HEK293 (cell line): ENCODE measurements around the gene RIOK1.

Source experiments
- CTCF ChIA-PET: fragments of 350-600 bp; formaldehyde crosslinking; extraction: SDS; loops from one replicate; lab custom pipeline; 2021; ENCODE audit warnings: antibody characterized with exemption; lab: Yijun Ruan, JAX
- POLR2A ChIA-PET: fragments of 300-600 bp; formaldehyde crosslinking; extraction: SDS; loops from one replicate; lab custom pipeline; 2020; ENCODE audit warnings: antibody characterized with exemption, inconsistent platforms; lab: Yijun Ruan, JAX
- H3K27ac ChIP-seq: fragments of 200-500 bp; sonication (Bioruptor generic); 2 replicates; pipeline ENCODE4 v1.5.1; 2014; ENCODE audit warnings: low read depth, low read length, control low read depth, inconsistent platforms; ENCODE audit errors: extremely low read depth
- H3K36me3 ChIP-seq, 2 experiments: fragments of 200-500 bp in 1 of 2; sonication (Bioruptor generic) in 1 of 2; 1 replicate in 1 of 2; 2 replicates in 1 of 2; pipeline ENCODE4 v1.5.1; 2014 to 2017; ENCODE audit warnings: inconsistent platforms in 2 of 2, low read length in 2 of 2; ENCODE audit not compliant: control insufficient read depth in 2 of 2, insufficient read depth in 1 of 2
- H3K4me1 ChIP-seq: fragments of 200-500 bp; sonication (Bioruptor generic); 2 replicates; pipeline ENCODE4 v1.5.1; 2014; ENCODE audit warnings: mild to moderate bottlenecking, low read length, inconsistent platforms; ENCODE audit not compliant: control insufficient read depth, insufficient read depth
- H3K4me3 ChIP-seq: 2 replicates; pipeline ENCODE4 v1.5.1; 2011; ENCODE audit warnings: low read depth, mild to moderate bottlenecking, control low read depth, low read length, moderate library complexity
- H3K9me3 ChIP-seq: fragments of 200-500 bp; sonication (Bioruptor generic); 2 replicates; pipeline ENCODE4 v1.5.1; 2014; ENCODE audit warnings: low read depth, low read length, inconsistent platforms; ENCODE audit not compliant: control insufficient read depth, insufficient read depth
- HOXC10 ChIP-seq: sonication (generic); formaldehyde crosslinking; IDR thresholded peaks from 2 replicates; pipeline ENCODE4 v1.8.1; 2023; ENCODE audit warnings: mild to moderate bottlenecking, missing genetic modification reagents
- HOXD13 ChIP-seq: sonication (generic); formaldehyde crosslinking; IDR thresholded peaks from 2 replicates; pipeline ENCODE4 v1.8.0; 2022; ENCODE audit warnings: missing genetic modification reagents, borderline replicate concordance
- KLF10 ChIP-seq: fragments of 450-650 bp; IDR thresholded peaks from 2 replicates; pipeline ENCODE4 v1.5.1; 2018; ENCODE audit warnings: missing biosample characterization, mild to moderate bottlenecking, missing genetic modification characterization
- MZF1 ChIP-seq: fragments of 450-650 bp; formaldehyde crosslinking; IDR thresholded peaks from 2 replicates; pipeline ENCODE4 v1.5.1; 2017; ENCODE audit warnings: missing biosample characterization, missing genetic modification characterization, borderline replicate concordance
- PRDM1 ChIP-seq: fragments of 450-650 bp; formaldehyde crosslinking; IDR thresholded peaks from 2 replicates; pipeline ENCODE4; 2016; ENCODE audit warnings: missing biosample characterization, missing genetic modification characterization
- YY1 ChIP-seq: fragments of 450-650 bp; formaldehyde crosslinking; IDR thresholded peaks from 2 replicates; pipeline ENCODE4 v1.5.1; 2018; ENCODE audit warnings: missing biosample characterization, missing genetic modification characterization
- ZFHX2 ChIP-seq: fragments of 450-650 bp; formaldehyde crosslinking; conservative IDR thresholded peaks from 2 replicates; pipeline ENCODE4 v1.5.1; 2016; ENCODE audit warnings: missing biosample characterization, missing genetic modification characterization
- ZNF132 ChIP-seq: fragments of 450-650 bp; formaldehyde crosslinking; IDR thresholded peaks from 2 replicates; pipeline ENCODE4 v1.5.1; 2017; ENCODE audit warnings: missing biosample characterization, missing genetic modification characterization, borderline replicate concordance
- ZNF274 ChIP-seq, 2 experiments: fragments of 200-500 bp in 1 of 2; fragments of 450-650 bp in 1 of 2; sonication (Bioruptor generic) in 1 of 2; formaldehyde crosslinking in 1 of 2; IDR thresholded peaks; 2 replicates each; pipeline versions ENCODE4 v1.5.1 to v1.6.1; 2014 to 2016; ENCODE audit warnings: borderline replicate concordance in 1 of 2, inconsistent platforms in 1 of 2, low read length in 1 of 2, missing biosample characterization in 1 of 2, missing genetic modification characterization in 1 of 2
- ZNF423 ChIP-seq: fragments of 450-650 bp; formaldehyde crosslinking; IDR thresholded peaks from 2 replicates; pipeline ENCODE4 v1.5.1; 2016; ENCODE audit warnings: missing biosample characterization, missing genetic modification characterization
- ZNF621 ChIP-seq: fragments of 450-650 bp; formaldehyde crosslinking; IDR thresholded peaks from 2 replicates; pipeline ENCODE4 v1.5.1; 2017; ENCODE audit warnings: missing biosample characterization, missing genetic modification characterization
- ZNF670 ChIP-seq: fragments of 450-650 bp; formaldehyde crosslinking; IDR thresholded peaks from 2 replicates; pipeline ENCODE4 v1.5.1; 2016; ENCODE audit warnings: missing biosample characterization, missing genetic modification characterization, low read depth
- ZNF837 ChIP-seq: fragments of 450-650 bp; formaldehyde crosslinking; IDR thresholded peaks from 2 replicates; pipeline ENCODE4 v1.5.1; 2016; ENCODE audit warnings: missing biosample characterization, missing genetic modification characterization
- TF ChIP-seq, protein P1 (sequence below): fragments of 450-650 bp; formaldehyde crosslinking; IDR thresholded peaks from 2 replicates; pipeline ENCODE4 v1.5.1; 2016; ENCODE audit warnings: missing biosample characterization, missing genetic modification characterization, borderline replicate concordance
- TF ChIP-seq, protein P2 (sequence below): fragments of 450-650 bp; formaldehyde crosslinking; IDR thresholded peaks from 2 replicates; pipeline ENCODE4 v1.5.1; 2016; ENCODE audit warnings: missing biosample characterization, missing genetic modification characterization, borderline replicate concordance

Gene RIOK1

DNA sequence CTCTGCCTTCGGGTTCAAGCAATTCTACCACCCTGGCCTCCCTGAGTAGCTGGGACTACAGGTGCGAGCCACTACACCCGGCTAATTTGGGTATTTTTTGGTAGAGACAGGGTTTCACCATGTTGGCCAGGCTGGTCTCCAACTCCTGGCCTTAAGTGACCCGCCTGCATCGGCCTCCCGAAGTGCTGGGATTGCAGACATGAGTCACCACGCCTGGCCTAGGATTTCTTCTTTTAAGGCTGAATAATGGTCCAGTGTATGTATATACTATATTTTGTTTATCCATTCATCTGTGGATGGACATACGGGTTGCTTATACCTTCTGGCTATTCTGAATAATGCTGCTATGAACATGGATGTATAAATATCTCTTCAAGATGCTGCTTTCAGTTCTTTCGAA lies 17.1 kb downstream of the RIOK1 start (continued):
- TF ChIP-seq, protein P1, sequence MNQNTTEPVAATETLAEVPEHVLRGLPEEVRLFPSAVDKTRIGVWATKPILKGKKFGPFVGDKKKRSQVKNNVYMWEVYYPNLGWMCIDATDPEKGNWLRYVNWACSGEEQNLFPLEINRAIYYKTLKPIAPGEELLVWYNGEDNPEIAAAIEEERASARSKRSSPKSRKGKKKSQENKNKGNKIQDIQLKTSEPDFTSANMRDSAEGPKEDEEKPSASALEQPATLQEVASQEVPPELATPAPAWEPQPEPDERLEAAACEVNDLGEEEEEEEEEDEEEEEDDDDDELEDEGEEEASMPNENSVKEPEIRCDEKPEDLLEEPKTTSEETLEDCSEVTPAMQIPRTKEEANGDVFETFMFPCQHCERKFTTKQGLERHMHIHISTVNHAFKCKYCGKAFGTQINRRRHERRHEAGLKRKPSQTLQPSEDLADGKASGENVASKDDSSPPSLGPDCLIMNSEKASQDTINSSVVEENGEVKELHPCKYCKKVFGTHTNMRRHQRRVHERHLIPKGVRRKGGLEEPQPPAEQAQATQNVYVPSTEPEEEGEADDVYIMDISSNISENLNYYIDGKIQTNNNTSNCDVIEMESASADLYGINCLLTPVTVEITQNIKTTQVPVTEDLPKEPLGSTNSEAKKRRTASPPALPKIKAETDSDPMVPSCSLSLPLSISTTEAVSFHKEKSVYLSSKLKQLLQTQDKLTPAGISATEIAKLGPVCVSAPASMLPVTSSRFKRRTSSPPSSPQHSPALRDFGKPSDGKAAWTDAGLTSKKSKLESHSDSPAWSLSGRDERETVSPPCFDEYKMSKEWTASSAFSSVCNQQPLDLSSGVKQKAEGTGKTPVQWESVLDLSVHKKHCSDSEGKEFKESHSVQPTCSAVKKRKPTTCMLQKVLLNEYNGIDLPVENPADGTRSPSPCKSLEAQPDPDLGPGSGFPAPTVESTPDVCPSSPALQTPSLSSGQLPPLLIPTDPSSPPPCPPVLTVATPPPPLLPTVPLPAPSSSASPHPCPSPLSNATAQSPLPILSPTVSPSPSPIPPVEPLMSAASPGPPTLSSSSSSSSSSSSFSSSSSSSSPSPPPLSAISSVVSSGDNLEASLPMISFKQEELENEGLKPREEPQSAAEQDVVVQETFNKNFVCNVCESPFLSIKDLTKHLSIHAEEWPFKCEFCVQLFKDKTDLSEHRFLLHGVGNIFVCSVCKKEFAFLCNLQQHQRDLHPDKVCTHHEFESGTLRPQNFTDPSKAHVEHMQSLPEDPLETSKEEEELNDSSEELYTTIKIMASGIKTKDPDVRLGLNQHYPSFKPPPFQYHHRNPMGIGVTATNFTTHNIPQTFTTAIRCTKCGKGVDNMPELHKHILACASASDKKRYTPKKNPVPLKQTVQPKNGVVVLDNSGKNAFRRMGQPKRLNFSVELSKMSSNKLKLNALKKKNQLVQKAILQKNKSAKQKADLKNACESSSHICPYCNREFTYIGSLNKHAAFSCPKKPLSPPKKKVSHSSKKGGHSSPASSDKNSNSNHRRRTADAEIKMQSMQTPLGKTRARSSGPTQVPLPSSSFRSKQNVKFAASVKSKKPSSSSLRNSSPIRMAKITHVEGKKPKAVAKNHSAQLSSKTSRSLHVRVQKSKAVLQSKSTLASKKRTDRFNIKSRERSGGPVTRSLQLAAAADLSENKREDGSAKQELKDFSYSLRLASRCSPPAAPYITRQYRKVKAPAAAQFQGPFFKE (tag by site-specific recombination), result no peak
- no peak for TF ChIP-seq HOXD13 (CRISPR knock-in tag)

DNA sequence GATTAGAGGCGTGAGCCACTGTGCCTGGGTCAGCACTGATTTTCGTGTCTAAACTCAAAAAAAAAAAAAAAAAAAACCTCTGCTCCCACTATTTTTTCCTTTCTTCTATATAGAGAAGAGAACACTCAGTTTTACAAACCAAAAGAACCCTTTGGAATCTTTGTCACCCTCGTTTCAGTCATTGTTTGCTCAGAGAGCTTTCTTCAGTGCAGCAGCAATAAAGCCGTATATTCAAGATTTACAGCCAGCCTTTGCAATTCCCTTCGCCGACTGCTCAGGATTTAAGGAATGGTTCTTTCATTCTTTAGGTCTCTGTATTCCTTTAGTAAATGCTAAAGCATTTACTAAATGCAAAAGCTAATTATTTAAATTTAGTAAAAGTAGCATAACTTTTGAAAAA lies 20.1 kb downstream of the RIOK1 start:
- no peak for TF ChIP-seq ZNF423 (tag by site-specific recombination)
- no peak for TF ChIP-seq ZNF670 (tag by site-specific recombination)
- no peak for TF ChIP-seq ZNF837 (tag by site-specific recombination)
- TF ChIP-seq YY1, result no peak
- TF ChIP-seq ZNF274 (IDR thresholded peaks at IDR 0.05; ENCODE audit: low read length), result no peak
- TF ChIP-seq ZNF274 (tag by site-specific recombination; IDR thresholded peaks at IDR 0.05; ENCODE audit: borderline replicate concordance), result no peak
- TF ChIP-seq MZF1 (tag by site-specific recombination), result no peak
- no peak for TF ChIP-seq ZFHX2 (tag by site-specific recombination)
- TF ChIP-seq ZNF132 (tag by site-specific recombination), result no peak
- TF ChIP-seq, protein P2, sequence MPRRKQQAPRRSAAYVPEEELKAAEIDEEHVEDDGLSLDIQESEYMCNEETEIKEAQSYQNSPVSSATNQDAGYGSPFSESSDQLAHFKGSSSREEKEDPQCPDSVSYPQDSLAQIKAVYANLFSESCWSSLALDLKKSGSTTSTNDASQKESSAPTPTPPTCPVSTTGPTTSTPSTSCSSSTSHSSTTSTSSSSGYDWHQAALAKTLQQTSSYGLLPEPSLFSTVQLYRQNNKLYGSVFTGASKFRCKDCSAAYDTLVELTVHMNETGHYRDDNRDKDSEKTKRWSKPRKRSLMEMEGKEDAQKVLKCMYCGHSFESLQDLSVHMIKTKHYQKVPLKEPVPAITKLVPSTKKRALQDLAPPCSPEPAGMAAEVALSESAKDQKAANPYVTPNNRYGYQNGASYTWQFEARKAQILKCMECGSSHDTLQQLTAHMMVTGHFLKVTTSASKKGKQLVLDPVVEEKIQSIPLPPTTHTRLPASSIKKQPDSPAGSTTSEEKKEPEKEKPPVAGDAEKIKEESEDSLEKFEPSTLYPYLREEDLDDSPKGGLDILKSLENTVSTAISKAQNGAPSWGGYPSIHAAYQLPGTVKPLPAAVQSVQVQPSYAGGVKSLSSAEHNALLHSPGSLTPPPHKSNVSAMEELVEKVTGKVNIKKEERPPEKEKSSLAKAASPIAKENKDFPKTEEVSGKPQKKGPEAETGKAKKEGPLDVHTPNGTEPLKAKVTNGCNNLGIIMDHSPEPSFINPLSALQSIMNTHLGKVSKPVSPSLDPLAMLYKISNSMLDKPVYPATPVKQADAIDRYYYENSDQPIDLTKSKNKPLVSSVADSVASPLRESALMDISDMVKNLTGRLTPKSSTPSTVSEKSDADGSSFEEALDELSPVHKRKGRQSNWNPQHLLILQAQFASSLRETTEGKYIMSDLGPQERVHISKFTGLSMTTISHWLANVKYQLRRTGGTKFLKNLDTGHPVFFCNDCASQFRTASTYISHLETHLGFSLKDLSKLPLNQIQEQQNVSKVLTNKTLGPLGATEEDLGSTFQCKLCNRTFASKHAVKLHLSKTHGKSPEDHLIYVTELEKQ (tag by site-specific recombination), result no peak
- TF ChIP-seq ZNF621 (tag by site-specific recombination), result no peak
- no peak for TF ChIP-seq HOXC10 (CRISPR knock-in tag)
- no peak for TF ChIP-seq PRDM1 (tag by site-specific recombination)
- no peak for TF ChIP-seq KLF10 (tag by site-specific recombination)
- H3K4me1 ChIP-seq, result no peaks in the 10 kb centered on the region
- POLR2A ChIA-PET, result no interaction called here
- no peaks in the 10 kb centered on the region for H3K9me3 ChIP-seq
- H3K4me3 ChIP-seq, result no peak overlapping the region
- CTCF ChIA-PET, result interaction anchor here (0.6 to 1.0 kb wide), 3 partner anchors 19 to 140 kb away, joined by 4 read pairs; no protein-coding TSS in a partner anchor
- H3K27ac ChIP-seq, result no peak overlapping the region
- peaks cover 83 to 87% of the 10 kb centered on the region in 2 experiments for H3K36me3 ChIP-seq
